Body of pancreas (tissue), 4 donors: ENCODE data around the gene IFTAP.

Source experiments
- POLR2A ChIP-seq, 3 donors: fragments of 450-650 bp; IDR thresholded peaks; one replicate each; pipeline ENCODE4 v1.6.1; 2016; ENCODE audit warnings: antibody characterized with exemption in 3 of 3, mild to moderate bottlenecking in 2 of 3
- TF ChIP-seq, protein P1 (sequence below), 7 experiments: fragments of 450-650 bp in 4 of 7; fragments of 200-600 bp in 3 of 7; sonication (generic) in 3 of 7; IDR thresholded peaks; one replicate each; pipeline ENCODE4 v1.5.1; 2016 to 2019; ENCODE audit warnings: antibody characterized with exemption in 7 of 7

DNA sequence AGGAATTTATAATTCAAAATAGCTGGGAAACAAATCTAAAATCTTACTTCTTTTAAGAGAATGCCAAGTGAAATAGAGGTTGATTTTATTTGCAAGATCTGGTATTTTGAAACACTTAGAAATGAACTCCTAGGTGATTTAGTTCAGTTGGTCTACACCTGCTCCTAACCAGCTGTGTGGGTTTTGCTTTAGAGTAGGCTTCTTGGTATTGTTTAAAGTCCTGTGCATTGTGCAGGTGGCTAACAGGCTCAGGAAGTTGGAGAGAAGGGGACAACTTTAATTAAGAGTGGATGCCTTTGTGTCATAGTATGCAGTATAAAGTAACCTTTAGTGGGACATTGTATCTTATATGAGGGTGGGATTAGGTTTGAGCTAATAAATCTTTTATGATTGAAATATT is 7.8 kb downstream of the IFTAP start:
- TF ChIP-seq, protein P1, sequence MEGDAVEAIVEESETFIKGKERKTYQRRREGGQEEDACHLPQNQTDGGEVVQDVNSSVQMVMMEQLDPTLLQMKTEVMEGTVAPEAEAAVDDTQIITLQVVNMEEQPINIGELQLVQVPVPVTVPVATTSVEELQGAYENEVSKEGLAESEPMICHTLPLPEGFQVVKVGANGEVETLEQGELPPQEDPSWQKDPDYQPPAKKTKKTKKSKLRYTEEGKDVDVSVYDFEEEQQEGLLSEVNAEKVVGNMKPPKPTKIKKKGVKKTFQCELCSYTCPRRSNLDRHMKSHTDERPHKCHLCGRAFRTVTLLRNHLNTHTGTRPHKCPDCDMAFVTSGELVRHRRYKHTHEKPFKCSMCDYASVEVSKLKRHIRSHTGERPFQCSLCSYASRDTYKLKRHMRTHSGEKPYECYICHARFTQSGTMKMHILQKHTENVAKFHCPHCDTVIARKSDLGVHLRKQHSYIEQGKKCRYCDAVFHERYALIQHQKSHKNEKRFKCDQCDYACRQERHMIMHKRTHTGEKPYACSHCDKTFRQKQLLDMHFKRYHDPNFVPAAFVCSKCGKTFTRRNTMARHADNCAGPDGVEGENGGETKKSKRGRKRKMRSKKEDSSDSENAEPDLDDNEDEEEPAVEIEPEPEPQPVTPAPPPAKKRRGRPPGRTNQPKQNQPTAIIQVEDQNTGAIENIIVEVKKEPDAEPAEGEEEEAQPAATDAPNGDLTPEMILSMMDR (IDR thresholded peaks at IDR 0.05): no peak
- TF ChIP-seq POLR2A (IDR thresholded peaks at IDR 0.05): no peak
